PC-3 (cell line): Measurements from ENCODE around the gene SOST.

Source experiments
- CTCF ChIP-seq: fragments of 300-600 bp; sonication (generic); conservative IDR thresholded peaks from 2 replicates; pipeline ENCODE4 v1.5.1; 2017; ENCODE audit warnings: antibody characterized with exemption, low read depth, mild to moderate bottlenecking, low read length
- EZH2 ChIP-seq: fragments of 300-600 bp; sonication (generic); IDR thresholded peaks from one replicate; pipeline ENCODE4 v1.6.1; 2017; ENCODE audit warnings: antibody characterized with exemption, mild to moderate bottlenecking, low read length; ENCODE audit not compliant: unreplicated experiment

DNA sequence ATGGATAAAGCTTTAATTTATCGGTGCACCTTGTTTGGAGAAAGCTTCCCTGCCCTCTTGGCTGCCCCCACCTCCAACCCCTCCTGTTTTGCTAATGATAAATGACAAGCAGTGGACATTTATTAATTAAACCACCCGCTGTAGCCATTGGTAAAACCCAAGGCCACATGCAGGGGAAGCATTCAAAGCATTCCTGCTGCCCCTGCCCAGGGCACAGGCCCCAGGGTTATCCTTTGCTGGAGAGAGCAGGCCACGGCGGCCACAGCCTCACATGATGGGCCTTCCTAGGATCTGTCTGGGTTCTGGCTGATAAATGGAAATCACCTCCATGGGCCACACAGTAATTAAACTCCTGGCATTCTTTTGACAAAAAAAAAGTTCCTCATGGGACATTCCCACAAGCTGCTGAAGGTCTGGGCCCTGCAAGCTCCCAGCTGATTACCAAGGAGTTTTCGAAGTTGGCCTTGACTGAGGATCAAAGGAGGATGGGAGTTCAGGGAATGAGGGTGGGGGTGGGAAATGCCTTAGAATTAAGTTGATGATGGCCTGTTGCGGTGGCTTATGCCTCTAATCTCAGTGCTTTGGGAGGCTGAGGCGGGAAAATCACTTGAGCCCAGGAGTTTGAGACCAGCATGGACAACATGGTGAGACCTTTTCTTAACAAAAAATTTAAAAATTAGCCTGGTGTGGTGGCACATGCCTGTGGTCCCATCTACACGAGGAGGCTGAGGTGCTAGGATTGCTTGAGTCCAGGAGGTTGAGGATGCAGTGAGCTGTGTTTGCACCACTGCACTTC, 35.5 kb downstream of the SOST start:
- no peak for TF ChIP-seq CTCF
- TF ChIP-seq EZH2: no peak
